Stimulated activated CD4-positive, alpha-beta T cell treated with anti-CD3 and anti-CD28 coated beads, TNF-alpha, amount 100 ng/mL, for 48 hours (primary cell): ENCODE results near the gene WHRN.
A peak's percentile ranks its signal among the peaks of the same experiment; 100 is the strongest.

ENCODE experiments used
- DNase-seq, 3 donors: peaks; one replicate each; pipeline ENCODE4 v3.0.0-alpha.2; 2020; ENCODE audit warnings: low read depth in 3 of 3

The WHRN gene

DNA sequence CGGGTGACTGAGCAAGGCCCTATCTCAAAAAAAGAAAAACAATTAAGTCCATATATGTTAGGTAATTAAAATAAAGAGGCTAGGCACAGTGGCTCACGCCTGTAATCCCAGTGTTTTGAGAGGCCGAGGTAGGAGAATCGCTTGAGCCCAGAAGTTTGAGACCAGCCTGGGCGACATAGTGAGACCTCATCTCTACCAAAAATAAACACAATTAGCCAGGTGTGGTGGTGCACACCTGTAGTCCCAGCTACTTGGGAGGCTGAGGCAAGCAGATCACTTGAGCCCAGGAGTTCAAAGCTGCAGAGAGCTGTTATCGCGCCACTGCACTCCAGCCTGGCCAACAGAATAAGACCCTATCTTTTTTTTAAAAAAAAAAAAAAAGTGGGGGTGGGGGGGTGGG is 12.3 kb downstream of the WHRN start:
- DNase-seq, result no peak

DNA sequence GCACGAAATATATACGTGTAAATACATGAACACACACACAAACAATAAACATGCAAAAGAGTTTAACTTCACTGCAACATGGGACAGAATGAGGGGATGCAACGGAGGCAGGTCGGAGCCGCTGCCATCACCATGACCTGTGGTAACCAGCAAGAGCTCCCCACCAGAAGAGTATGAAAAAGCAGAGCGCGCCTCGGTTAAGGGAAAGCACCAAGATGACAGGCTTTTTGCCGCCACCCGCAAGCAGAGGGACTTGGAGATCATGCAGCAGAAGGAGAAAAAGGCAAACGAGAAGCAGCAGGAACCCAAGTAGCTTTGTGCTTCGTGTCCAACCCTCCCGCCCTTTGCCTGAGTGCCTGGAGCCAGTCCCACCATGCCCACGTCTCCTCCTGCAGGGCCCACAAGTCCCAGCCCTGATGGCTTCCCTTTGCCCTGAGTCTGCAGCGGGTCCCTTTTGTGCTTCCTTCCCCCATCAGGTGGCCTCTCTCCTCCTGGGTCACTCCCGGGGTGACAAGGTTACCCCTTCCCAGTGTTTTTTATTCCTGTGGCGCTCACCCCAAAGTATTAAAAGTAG is 13.8 kb downstream of the WHRN start:
- DNase-seq, result no peak

DNA sequence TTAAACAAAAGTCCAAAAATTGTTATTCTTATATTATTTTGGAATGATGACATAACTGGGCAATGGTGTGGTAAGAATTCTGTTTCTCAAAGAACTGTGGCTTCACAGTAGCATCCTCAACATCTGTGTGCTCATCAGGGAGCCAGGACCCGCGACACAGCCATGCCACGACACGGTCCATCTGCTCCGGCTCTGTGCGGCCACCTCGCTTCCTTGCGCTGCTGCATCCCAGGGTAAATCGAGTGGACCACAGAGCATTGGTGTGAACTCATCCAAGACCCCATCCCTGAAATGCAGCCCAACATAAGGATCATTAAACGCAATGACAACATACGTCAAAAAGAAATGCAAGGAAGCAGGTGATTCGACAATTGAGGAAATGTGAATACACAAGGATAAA is 15.3 kb downstream of the WHRN start:
- no peak for DNase-seq

DNA sequence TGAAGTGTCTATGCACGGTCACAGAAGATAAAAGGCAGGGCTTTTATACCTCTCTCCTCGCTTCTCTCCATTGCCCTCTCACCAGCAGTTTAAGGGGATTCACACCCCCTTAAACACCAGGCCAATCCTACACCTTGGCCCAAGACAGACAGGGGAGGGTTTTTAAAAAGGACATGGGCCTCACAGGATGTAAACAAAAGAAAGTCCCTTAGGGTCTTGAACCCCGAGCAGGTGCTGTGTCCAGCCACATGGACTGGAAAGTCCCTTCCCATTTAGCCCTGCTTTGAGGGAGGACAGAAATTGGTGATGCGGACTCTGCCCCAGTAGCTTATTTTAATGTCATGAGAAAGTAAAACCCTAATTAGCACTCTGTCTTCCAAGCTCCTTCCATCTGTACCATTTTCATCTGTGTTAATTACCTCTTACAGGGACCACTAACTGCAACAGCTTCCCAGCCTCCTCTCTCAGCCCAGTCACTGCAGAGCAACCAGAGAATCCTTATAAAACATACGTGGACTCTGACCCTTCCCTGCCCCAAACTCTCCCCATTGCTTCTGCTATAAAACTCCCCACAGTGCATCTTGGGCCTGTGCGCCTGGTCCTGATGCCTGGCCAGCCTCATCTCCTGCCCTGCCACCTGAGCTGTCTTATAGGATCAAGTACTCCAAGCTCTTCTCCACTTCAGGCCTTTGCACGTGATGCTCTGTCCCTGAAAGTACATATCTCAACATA is 16.7 kb downstream of the WHRN start:
- no peak for DNase-seq

DNA sequence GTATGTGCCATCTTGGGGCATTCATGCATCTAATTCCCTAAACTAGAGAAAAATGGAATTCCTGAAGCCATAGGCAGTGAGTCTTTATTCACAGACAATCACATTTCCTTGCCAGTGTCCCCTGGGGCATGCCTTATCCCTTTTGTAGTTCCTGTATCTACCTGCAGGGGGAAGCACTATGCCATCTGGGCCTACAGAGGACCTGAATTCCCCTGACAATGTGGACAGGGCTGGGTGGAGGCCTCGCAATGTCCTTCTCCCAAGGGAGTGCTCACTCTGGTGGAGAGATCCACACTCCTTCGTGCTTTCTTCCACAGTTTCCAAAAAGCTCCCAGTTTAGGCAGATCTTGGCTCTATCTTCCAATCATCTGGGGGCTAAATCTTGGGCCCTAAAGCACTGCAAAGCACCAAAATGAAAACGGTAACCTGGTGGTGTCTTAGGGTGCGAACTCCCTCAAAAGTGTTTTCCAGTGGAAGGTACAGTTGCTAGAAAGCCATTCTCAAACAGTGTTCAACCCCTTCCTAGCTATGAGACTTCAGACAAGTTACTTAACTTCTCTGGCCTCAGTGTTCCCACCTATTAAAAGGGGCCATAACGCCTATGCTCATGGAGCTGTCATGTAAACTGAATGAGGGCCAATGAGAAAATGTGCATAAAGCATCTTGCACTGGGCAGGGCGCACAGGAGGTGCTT is 17.5 kb downstream of the WHRN start:
- peak; percentile 26 to 57 (median 49) for DNase-seq

DNA sequence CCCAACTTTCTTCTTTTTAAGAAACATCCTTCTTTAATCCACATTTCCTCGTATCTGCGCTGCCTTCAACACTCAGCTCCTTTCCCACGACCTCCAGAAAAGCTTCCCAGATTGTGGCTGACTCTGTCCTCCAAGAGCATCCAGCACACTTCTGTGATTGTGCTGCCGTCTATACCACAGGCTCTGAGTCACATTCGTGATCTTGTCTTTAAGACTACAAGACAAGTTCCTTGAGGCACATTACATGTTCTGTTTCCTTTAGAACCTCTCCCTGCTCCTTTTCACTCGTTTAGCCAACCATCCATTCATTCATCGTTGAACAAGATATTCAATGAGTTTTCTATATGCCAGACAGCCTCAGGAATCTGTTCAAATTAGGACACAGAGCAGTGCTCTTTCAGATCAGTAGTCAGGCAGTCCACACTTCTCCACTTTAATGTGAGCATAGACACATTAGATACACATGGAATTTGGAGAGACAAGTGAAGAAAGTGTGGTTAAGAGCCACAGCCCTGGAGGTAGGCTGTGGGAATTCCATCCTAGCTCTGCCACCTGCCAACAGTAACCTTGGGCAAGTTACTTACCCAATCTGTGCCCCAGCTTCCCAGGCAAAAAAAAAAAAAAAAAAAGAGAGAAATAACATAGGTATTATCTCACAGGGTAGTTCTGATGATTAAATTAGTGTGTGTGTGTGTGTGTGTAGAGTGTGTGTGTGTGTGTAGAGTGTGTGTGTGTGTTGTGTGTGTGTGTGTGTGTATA is 18.9 kb downstream of the WHRN start:
- DNase-seq, result no peak

DNA sequence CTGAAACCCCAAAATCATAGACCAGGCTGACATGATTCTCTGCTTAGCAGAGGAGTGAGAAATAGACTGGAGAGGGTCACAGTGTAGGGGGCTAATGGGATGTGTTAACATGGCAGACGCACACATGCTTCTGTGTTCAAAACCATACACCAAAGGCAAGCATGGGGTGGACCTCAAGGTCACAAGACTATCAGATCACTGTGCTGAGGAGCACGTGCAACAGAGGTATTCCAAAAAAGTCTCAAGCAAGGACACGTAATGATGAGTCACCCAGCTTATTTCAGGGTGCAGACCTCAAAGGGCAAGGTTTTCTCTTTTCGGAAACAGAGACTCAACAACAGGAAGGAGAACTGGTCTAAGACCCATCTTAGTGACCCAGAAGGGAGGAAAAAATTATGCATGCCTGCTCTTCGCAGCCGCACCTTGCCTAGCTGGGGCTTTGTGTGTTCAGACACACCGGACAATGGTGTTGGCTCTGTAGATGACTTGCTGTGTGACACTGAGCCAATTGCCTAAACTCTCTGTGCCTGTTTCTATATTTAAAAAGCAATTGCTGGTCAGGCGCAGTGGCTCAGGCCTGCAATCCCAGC is 20.3 kb downstream of the WHRN start:
- DNase-seq, result peak in 2 of 3 donors; percentile 29 to 50

DNA sequence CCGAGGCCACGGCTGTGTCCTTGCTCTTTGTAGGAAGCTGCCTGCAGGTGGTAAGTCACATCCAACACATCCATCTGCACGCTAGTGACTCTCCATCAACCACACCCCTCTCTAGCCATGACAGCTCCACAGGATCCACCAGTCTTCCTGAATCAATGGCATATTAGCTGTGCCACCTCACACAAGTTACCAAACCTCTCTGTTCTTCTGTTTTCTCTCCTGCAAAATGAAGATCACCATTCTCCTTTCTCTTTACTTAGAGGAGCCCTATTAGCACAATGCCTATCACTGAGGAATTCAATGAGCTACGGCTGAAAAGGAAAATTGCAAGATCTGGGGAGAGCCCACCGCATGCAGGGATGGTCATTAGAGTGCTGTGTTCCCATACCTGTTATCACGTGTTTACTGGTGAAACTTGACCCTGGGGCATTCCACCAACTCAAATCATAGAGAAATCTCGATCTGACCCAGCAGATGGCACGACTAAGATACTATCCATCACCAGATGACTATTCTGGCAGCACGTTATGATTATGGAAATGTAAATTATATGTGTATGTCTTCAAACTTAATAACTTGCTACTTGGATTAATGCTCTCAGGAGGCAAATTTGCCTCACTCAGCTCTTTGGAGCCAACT is 20.9 kb downstream of the WHRN start:
- DNase-seq, result no peak

DNA sequence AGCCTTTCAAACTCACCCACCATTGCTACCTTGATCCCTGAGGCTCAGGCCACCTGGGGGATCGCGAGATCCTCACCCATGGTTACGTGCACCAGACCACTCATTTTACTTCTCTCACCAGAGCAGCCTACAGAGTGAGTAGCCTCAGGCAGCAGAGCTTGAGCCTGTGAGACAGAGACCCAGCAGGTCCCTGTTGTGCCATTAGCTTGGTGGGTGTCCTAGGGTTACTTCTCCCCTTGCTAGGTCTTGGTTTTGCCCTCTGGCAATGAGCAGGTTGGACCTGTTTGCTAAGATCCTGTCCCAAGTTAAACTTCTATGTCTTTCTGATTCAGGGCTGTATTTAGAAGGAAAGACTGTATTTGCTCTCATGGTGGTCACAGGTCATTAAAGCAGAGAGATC is 21.8 kb downstream of the WHRN start:
- no peak for DNase-seq

DNA sequence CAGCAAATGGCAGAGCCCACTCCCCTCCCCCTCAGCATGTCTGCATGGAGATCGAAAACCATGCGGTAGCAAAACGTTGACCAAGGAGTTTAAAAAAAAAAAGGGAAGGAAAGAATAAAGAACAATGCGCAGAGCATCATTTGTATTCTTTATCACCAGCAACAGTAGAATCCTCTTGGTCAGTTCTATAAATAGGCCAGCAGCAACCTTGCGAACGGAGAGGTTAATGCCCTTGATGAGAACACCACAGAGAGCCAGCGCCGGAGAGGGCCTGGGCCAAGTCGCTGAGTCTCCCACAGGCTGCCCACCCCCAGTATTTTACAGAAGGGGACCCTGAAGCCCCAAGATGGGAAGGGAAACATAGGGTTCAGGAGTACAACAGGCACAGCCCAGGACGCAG is 22.7 kb downstream of the WHRN start:
- DNase-seq, result no peak

DNA sequence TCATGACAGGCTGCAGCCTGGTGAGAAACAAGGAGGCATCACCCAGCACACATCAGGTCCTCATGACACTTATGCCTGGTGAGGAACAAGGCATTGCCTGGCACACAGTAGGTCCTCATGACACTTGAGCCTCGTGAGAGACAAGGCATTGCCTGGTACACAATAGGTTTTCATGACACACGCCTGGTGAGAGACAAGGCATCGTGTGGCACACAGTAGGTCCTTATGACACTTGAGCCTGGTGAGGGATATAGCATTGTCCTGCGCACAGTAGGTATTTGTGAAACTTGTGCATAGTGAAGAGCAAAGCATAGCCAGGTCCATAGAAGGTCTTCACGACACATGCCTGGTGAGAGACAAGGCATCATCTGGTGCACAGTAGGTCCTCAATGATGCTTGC is 23.5 kb downstream of the WHRN start:
- no peak for DNase-seq

DNA sequence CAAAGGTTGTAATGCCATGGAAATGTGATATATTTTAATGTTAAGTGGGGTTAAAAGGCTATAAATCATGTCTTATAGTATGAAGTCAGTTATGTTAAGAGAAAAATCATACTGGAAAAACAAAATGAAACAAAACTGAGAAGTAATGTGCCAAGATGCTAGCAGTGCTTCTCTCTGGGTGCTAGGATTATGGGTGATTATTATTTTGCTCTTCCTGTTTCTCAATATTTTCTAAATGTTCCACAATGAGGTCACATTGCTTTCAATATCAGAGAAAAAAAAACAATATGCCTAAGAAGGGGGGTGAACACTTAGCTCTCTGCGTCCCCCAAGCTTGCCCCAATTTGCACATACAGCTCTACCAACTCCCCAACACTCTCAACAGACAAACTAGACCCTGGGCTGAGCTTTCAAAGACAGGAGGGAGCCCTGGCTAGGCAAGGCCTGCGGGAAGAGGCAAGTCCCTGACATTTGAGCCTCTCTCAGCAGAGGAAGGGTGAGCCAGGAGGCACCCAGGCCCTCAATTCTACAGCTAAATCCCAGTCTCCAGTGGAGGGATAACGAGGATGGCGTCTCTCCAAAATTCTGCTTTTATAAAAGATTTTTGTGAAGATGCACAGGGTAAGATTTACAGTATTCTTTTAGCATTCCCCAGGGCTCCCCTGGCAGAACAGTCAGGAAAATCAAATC is 24.4 kb downstream of the WHRN start:
- DNase-seq, result no peak

DNA sequence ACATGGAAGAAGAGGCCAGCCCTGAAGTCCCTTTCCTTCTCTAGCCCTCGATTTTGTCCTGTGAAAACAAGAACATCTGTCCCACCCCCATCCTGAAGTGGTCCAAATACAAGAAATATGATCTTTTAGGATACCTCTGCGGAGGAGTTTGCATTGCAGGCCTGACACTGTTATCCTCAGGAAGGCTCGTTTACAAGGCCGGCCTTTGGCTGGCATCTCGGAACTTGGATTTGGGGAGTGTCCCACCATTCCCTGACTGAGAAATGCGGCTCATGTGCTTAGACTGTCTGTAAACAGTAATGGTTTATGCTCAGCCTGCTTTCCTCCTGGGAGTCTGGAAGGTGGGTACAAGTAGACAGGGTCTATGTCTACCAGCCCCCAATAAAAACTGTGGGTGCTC is 26.4 kb downstream of the WHRN start:
- no peak for DNase-seq

DNA sequence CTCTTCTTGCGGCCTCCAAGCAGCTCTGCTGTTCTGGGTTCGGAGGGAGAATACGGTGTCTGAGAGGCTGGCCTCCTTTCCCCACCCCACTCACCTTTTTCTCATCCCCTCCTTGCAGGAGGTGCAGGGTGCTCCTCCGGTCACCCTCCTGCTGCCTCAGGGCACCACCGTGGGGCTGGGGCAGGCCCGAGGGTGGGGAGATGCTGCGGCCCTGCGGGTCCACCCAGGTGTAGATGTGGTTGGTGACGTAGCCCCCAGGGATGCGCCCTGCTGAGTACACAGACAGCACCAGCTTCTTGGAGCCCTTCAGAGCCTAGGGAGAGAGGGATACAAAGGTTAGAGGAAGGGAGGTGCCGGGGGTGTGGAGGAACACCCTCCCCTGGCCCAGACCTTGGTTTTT is 26.8 kb downstream of the WHRN start:
- no peak for DNase-seq

DNA sequence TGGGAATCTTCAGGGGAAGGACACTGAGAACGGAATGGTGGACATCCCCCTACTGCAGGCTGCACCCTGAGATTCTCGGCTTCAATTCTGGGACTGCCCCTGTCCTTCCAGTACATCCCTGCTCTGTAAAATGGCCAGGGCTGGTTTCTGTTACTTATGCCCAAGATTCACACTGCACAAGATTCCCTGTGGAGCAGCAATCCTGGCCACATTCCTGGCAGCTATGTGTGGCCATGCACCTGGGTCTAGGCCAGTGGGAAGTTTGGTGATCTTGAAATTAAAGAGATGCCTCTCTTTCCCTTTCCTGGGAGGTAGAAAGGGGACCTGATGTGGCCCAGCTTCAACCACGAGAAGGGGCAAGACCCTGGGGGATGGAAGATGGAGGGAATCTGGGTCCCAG is 27.6 kb downstream of the WHRN start:
- DNase-seq, result no peak

DNA sequence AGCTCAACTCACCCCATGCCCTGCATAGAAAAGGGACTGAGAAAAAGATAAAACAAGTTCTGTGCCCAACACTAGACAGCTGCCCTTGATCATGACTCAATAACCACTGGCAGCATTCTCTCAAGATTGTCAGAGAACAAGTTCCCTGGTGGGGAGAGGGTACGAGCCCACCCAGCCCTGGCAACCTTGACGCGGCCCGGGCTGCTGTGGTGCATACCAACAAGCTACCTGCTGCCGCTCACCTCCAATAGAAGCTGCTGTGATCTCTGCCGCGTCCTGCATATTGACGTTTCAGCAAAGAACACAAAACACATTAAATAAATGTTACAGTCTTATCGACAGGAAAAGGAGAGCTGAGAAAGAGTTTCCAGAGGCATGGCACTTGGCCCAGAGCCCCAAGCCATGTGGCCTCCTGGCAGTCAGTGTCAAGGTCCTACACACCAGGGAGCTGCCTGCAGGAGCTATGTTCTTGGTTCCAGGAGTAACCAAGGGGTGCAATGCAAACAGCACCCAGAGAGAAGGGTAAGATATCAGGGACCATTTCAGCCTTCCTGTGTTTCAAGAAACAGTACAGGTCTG is 28.3 kb downstream of the WHRN start:
- no peak for DNase-seq

DNA sequence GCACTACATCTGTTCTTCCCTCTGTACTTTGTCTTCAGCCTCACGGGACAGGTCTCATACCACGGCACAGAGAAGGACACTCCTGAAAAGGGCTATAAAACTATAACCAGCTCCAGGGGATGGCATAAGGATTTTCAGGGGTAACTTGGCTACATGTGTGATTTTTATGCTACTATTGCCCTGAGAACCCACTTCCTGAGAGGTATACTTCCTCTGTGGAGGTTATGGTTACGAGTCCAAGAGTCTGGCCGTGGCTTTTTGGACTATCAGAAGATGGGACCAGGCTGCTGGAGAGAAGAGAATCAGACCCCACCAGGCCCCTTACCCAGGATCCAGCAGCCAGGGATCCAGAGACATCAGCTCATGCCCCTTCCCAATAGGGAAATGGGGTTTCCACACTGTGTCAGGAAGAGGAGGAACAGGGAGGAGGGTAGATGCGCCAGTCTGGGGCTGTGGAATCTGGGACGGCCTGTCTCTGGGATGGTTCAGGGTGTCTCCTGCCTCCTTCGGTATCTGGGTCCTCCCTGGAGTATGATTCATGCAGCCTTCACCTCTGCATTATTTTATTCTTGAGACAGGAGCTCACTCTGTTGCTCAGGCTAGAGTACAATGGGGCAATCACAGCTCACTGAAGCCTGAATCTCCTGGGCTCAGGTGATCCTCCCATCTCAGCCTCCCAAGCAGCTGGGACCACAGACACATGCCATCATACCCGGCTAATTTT is 29.7 kb downstream of the WHRN start:
- DNase-seq, result no peak

DNA sequence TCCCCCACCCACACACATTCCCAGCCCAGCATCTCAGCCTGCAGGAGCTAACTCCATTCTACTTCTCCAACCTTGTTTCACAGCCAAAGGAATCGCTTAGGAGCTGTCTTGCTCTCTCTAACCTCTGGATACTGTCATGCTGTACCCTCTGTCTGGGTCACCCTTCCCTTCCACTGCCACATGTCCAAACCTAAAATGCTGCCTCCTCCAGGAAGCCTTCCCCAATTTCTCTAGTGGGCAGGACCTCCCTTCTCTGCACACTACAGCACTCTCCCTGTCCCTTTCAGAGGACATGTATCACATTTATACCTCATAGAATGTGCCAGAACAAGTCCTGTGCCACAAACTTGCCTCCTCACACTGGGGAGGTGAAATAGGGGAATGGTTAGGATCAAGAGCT is 30.8 kb downstream of the WHRN start:
- no peak for DNase-seq

DNA sequence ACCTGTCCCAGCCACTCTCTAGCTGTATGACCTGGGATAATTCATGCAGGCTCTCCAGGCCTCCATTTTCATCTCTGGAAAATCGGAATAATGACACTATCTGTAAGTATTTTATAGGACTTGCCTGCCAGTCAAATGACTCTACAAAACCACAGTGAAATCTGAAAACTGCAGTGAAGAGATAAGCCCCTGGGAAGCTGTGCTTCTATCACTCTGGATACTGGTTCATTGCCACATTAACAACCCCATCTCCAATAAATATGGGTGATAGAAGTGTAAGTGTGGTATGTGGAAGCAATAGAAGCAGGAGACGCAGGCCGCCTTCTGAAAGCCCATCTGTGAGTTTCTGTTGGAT is 31.8 kb downstream of the WHRN start:
- no peak for DNase-seq

DNA sequence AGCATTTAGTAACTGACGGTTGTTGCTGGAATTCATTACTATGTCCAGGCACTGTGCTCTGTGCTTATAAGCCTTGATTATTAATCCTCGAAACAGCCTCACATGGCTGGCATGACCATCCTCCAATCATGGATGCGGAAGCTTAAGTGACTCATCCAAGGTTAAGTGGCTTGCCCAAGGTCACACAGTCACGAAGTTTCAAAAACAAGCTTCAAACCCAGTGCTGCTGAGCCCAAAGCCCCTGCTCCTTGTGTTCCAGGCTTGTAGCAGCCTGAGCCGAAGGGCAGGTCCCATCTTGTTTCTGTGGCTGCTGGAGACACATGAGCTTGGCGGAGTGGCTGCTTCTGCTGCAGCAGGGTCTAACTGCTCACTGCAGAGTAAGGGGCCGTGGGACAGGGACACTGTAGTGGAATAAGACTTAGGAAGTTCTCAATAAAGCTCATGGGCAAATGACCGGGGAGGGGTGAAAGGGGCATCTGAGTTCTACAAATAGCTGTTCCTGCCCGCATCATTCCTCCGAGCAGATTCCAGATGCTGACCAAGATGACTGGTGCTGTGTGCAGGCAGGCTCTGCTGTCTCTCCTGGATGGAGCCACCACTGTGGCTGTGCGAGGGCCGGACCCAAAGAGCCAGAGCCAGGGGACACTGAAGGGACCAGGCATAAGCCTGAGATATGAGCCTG is 32.4 kb downstream of the WHRN start:
- no peak for DNase-seq
